HG02938 (cell line): ENCODE data around the gene USP49.
"Not testable (repeated sequence)": the region's sequence is repeated elsewhere in the genome, so short reads cannot be mapped to it uniquely, and the experiment has no call there.

ENCODE experiments used
- ATAC-seq: cut with Tn5 transposase; IDR thresholded peaks from one replicate; pipeline ENCODE4 v1.9.1; 2021; ENCODE audit warnings: mild to moderate bottlenecking, moderate library complexity; ENCODE audit not compliant: unreplicated experiment

USP49 gene

GRCh38 chr6:41783106-41783780 lies 111.9 kb downstream of the USP49 start:
- no peak for ATAC-seq

- ATAC-seq = no peak
These were observed 113.8 kb downstream of the USP49 start for GRCh38 chr6:41781366-41781730.

GRCh38 chr6:41780551-41781365 lies 114.4 kb downstream of the USP49 start, which contains the start of gene PRICKLE4:
PRICKLE4 (plus strand) TSS chr6:41780782; CDS start chr6:41783474, 2,692 bp downstream.
- no peak for ATAC-seq

- peak; percentile 97 for ATAC-seq
These were observed 115.2 kb downstream of the USP49 start, which contains the start of gene FRS3 for GRCh38 chr6:41779788-41780550. FRS3 (minus strand) TSS chr6:41779900; CDS start chr6:41776987, 2,913 bp downstream.

GRCh38 chr6:41779336-41779735 lies 115.8 kb downstream of the USP49 start:
- ATAC-seq = peak; percentile 21

- no peak for ATAC-seq
These were observed 116.3 kb downstream of the USP49 start for GRCh38 chr6:41778895-41779294.

GRCh38 chr6:41777551-41778285 lies 117.5 kb downstream of the USP49 start:
- no peak for ATAC-seq

- no peak for ATAC-seq
These were observed 119.8 kb downstream of the USP49 start for GRCh38 chr6:41775293-41775882.

- no peak for ATAC-seq
These were observed 120.3 kb downstream of the USP49 start for GRCh38 chr6:41774841-41775240.

- ATAC-seq = no peak
These were observed 123.9 kb downstream of the USP49 start for GRCh38 chr6:41771058-41771983.

GRCh38 chr6:41770381-41771057 lies 124.7 kb downstream of the USP49 start:
- ATAC-seq = no peak

GRCh38 chr6:41769376-41769775 lies 125.8 kb downstream of the USP49 start:
- no peak for ATAC-seq

GRCh38 chr6:41768545-41769308 lies 126.4 kb downstream of the USP49 start:
- ATAC-seq = no peak

- ATAC-seq = no peak
These were observed 127.9 kb downstream of the USP49 start for GRCh38 chr6:41767112-41767833.

GRCh38 chr6:41766043-41766664 lies 129.0 kb downstream of the USP49 start:
- not testable (repeated sequence) for ATAC-seq

- ATAC-seq = no peak
These were observed 131.7 kb downstream of the USP49 start for GRCh38 chr6:41763470-41763869.
